ENCODE results near the gene CPNE8.

The CPNE8 gene

GRCh38 chr12:38646146-38646545 lies 259.2 kb downstream of the CPNE8 start:
- H3K9me3 ChIP-seq, result no peaks in the 10 kb centered on the region
- no peak overlapping the region for H3K4me3 ChIP-seq (ENCODE audit: low read depth in 1 of 2, low read length in 1 of 2)
- no peaks in the 10 kb centered on the region for H3K27me3 ChIP-seq
- H3K4me1 ChIP-seq (ENCODE audit: control insufficient read depth in 1 of 2, insufficient read depth in 1 of 2, low read depth in 1 of 2, low read length in 1 of 2), result no peaks in the 10 kb centered on the region
- no peaks in the 10 kb centered on the region for H3K36me3 ChIP-seq
- H3K27ac ChIP-seq, result no peak overlapping the region
- no peak for TF ChIP-seq CTCF (IDR thresholded peaks at IDR 0.05)

- H3K4me3 ChIP-seq (ENCODE audit: low read depth in 1 of 2, low read length in 1 of 2), result no peak overlapping the region
- no peaks in the 10 kb centered on the region for H3K36me3 ChIP-seq
- H3K27ac ChIP-seq, result no peak overlapping the region
- no peaks in the 10 kb centered on the region for H3K9me3 ChIP-seq
- TF ChIP-seq CTCF (IDR thresholded peaks at IDR 0.05), result no peak
- no peaks in the 10 kb centered on the region for H3K27me3 ChIP-seq
- H3K4me1 ChIP-seq (ENCODE audit: control insufficient read depth in 1 of 2, insufficient read depth in 1 of 2, low read depth in 1 of 2, low read length in 1 of 2), result no peaks in the 10 kb centered on the region
Measured at GRCh38 chr12:38639625-38640024, 265.8 kb downstream of the CPNE8 start.

GRCh38 chr12:38638401-38638800 lies 267.0 kb downstream of the CPNE8 start:
- Histone ChIP-seq H3K4me1 (ENCODE audit: control insufficient read depth in 1 of 2, insufficient read depth in 1 of 2, low read depth in 1 of 2, low read length in 1 of 2) (no peaks in the 10 kb centered on the region), H3K27ac (no peak overlapping the region), H3K4me3 (ENCODE audit: low read depth in 1 of 2, low read length in 1 of 2) (no peak overlapping the region), H3K36me3 (no peaks in the 10 kb centered on the region), H3K27me3 (no peaks in the 10 kb centered on the region), H3K9me3 (no peaks in the 10 kb centered on the region)
- no peak for TF ChIP-seq CTCF (IDR thresholded peaks at IDR 0.05)

GRCh38 chr12:38633511-38633910 lies 271.9 kb downstream of the CPNE8 start:
- Histone ChIP-seq H3K27ac (no peak overlapping the region), H3K9me3 (no peaks in the 10 kb centered on the region), H3K27me3 (no peaks in the 10 kb centered on the region), H3K4me3 (ENCODE audit: low read depth in 1 of 2, low read length in 1 of 2) (no peak overlapping the region), H3K4me1 (ENCODE audit: control insufficient read depth in 1 of 2, insufficient read depth in 1 of 2, low read depth in 1 of 2, low read length in 1 of 2) (no peaks in the 10 kb centered on the region), H3K36me3 (no peaks in the 10 kb centered on the region)
- TF ChIP-seq CTCF (IDR thresholded peaks at IDR 0.05), result no peak

GRCh38 chr12:38629064-38629463 lies 276.3 kb downstream of the CPNE8 start:
- Histone ChIP-seq H3K4me1 (ENCODE audit: control insufficient read depth in 1 of 2, insufficient read depth in 1 of 2, low read depth in 1 of 2, low read length in 1 of 2) (no peaks in the 10 kb centered on the region), H3K9me3 (no peaks in the 10 kb centered on the region), H3K27ac (no peak overlapping the region), H3K27me3 (no peaks in the 10 kb centered on the region), H3K36me3 (no peaks in the 10 kb centered on the region), H3K4me3 (ENCODE audit: low read depth in 1 of 2, low read length in 1 of 2) (no peak overlapping the region)
- TF ChIP-seq CTCF (IDR thresholded peaks at IDR 0.05), result no peak

GRCh38 chr12:38628288-38628687 lies 277.1 kb downstream of the CPNE8 start:
- no peaks in the 10 kb centered on the region for H3K27me3 ChIP-seq
- H3K4me1 ChIP-seq (ENCODE audit: control insufficient read depth in 1 of 2, insufficient read depth in 1 of 2, low read depth in 1 of 2, low read length in 1 of 2), result no peaks in the 10 kb centered on the region
- TF ChIP-seq CTCF (IDR thresholded peaks at IDR 0.05), result no peak
- H3K27ac ChIP-seq, result no peak overlapping the region
- H3K9me3 ChIP-seq, result no peaks in the 10 kb centered on the region
- no peak overlapping the region for H3K4me3 ChIP-seq (ENCODE audit: low read depth in 1 of 2, low read length in 1 of 2)
- no peaks in the 10 kb centered on the region for H3K36me3 ChIP-seq
